DND-41 (cell line): ENCODE results near the gene REEP1.

Experiments
- ATAC-seq: fragments of 200-7000 bp; cut with Tn5 transposase; 3 replicates; pipeline ENCODE4 v1.9.1; 2021; ENCODE audit warnings: low read depth; ENCODE audit not compliant: insufficient read depth
- DNase-seq: peaks from one replicate; pipeline ENCODE4 v3.0.0-alpha.2; 2020
- H2AFZ ChIP-seq: 2 replicates; pipeline ENCODE4 v1.6.0; 2012; ENCODE audit warnings: low read depth, low read length
- H3K27ac ChIP-seq: 2 replicates; pipeline ENCODE4 v1.5.1; 2012; ENCODE audit warnings: low read length, inconsistent platforms
- H3K27me3 ChIP-seq: fragments of 200-600 bp; sonication (generic); 2 replicates; pipeline ENCODE4 v1.6.0; 2012; ENCODE audit warnings: low read length, mild to moderate bottlenecking, inconsistent platforms; ENCODE audit not compliant: insufficient read depth, poor library complexity
- H3K36me3 ChIP-seq: 2 replicates; pipeline ENCODE4 v1.5.1; 2012; ENCODE audit warnings: low read length, inconsistent platforms; ENCODE audit not compliant: insufficient read depth
- H3K4me1 ChIP-seq: 2 replicates; pipeline ENCODE4 v1.5.1; 2012; ENCODE audit warnings: mild to moderate bottlenecking, low read length; ENCODE audit not compliant: insufficient read depth
- H3K4me2 ChIP-seq: 2 replicates; pipeline ENCODE4 v1.6.0; 2012; ENCODE audit warnings: mild to moderate bottlenecking, moderate library complexity, low read length, inconsistent platforms; ENCODE audit not compliant: insufficient read depth
- H3K4me3 ChIP-seq, 2 experiments: fragments of 200-600 bp in 1 of 2; shearing (Covaris generic) in 1 of 2; 2 replicates each; pipeline ENCODE4 v1.5.1; 2012 to 2016; ENCODE audit warnings: inconsistent platforms in 2 of 2, low read length in 2 of 2, mild to moderate bottlenecking in 2 of 2, low read depth in 1 of 2, moderate library complexity in 1 of 2
- H3K79me2 ChIP-seq: 2 replicates; pipeline ENCODE4 v1.6.0; 2012; ENCODE audit warnings: low read length, inconsistent platforms; ENCODE audit not compliant: insufficient read depth
- H3K9ac ChIP-seq: 2 replicates; pipeline ENCODE4 v1.6.0; 2012; ENCODE audit warnings: low read depth, mild to moderate bottlenecking, inconsistent platforms, low read length, moderate library complexity
- H3K9me3 ChIP-seq: 2 replicates; pipeline ENCODE4 v1.5.1; 2012; ENCODE audit warnings: low read length, moderate library complexity, mild to moderate bottlenecking, inconsistent platforms; ENCODE audit not compliant: insufficient read depth, severe bottlenecking
- H4K20me1 ChIP-seq: 2 replicates; pipeline ENCODE4 v1.6.0; 2012; ENCODE audit warnings: low read length; ENCODE audit not compliant: insufficient read depth
- EZH2 ChIP-seq: IDR thresholded peaks from 3 replicates; pipeline ENCODE4 v1.6.1; 2012; ENCODE audit warnings: borderline replicate concordance, low read depth, mild to moderate bottlenecking, moderate library complexity, low read length, inconsistent platforms; ENCODE audit not compliant: severe bottlenecking
- TF ChIP-seq, protein P1 (sequence below): IDR thresholded peaks from 2 replicates; pipeline ENCODE4 v1.5.1; 2012; ENCODE audit warnings: borderline replicate concordance, low read length, moderate library complexity, mild to moderate bottlenecking; ENCODE audit not compliant: poor library complexity, severe bottlenecking; ENCODE audit errors: extremely low read depth

The REEP1 gene

GRCh38 chr2:86226636-86227520 is 110.5 kb downstream of the REEP1 start:
- no peaks in the 10 kb centered on the region for H4K20me1 ChIP-seq
- no peaks in the 10 kb centered on the region for H3K4me1 ChIP-seq
- no peak overlapping the region for H3K4me3 ChIP-seq
- no peak for TF ChIP-seq EZH2
- TF ChIP-seq, protein P1, sequence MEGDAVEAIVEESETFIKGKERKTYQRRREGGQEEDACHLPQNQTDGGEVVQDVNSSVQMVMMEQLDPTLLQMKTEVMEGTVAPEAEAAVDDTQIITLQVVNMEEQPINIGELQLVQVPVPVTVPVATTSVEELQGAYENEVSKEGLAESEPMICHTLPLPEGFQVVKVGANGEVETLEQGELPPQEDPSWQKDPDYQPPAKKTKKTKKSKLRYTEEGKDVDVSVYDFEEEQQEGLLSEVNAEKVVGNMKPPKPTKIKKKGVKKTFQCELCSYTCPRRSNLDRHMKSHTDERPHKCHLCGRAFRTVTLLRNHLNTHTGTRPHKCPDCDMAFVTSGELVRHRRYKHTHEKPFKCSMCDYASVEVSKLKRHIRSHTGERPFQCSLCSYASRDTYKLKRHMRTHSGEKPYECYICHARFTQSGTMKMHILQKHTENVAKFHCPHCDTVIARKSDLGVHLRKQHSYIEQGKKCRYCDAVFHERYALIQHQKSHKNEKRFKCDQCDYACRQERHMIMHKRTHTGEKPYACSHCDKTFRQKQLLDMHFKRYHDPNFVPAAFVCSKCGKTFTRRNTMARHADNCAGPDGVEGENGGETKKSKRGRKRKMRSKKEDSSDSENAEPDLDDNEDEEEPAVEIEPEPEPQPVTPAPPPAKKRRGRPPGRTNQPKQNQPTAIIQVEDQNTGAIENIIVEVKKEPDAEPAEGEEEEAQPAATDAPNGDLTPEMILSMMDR: no peak
- no peak overlapping the region for H3K4me2 ChIP-seq
- no peaks in the 10 kb centered on the region for H3K36me3 ChIP-seq
- no peaks in the 10 kb centered on the region for H3K27me3 ChIP-seq
- no peak overlapping the region for H3K27ac ChIP-seq
- H3K9me3 ChIP-seq: no peaks in the 10 kb centered on the region
- DNase-seq (no peak), ATAC-seq (no peak)
- H2AFZ ChIP-seq: no peak overlapping the region
- H3K9ac ChIP-seq: no peak overlapping the region
- H3K79me2 ChIP-seq: no peaks in the 10 kb centered on the region

DNA sequence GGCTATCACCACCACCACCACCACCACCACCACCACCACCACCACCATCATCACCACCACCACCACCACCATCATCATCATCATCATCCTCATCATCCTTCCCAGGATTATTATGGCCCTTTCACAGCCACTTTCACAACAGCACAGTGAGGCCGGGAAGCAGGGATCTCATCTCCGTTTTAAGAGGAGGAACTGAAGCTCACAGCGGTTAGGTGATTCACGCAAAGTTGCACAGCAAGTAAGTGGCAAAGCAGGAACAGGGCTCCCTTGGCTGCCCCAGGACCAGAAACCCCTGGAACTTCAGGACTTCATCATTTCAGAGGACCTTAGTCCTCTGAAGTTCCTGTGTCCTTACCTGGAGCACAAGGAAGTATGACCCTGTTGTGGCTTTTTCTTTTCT is 111.4 kb downstream of the REEP1 start:
- no peak overlapping the region for H3K4me2 ChIP-seq

DNA sequence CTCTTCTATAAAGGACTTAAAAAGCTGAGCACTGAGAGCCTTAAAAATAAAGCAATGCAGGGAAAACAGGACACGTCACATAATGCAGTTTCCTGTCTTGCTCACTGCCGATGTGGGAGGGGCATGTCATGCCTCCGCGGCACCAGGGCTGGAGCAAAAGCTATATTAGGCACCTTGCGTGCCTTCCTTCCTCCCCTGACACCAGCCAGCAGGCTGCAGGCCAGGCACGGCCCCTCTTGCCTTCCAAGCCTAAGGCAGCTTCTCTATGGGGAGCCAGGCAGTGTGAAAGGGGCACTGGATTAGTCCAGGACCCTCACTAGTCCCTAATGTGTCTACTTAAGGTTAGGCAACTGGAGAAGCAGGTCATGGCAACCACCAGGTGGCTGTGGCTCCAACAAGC is 111.8 kb downstream of the REEP1 start:
- no peak for TF ChIP-seq EZH2
- TF ChIP-seq, protein P1: no peak
- H3K36me3 ChIP-seq: no peaks in the 10 kb centered on the region
- H3K9ac ChIP-seq: no peak overlapping the region
- H3K9me3 ChIP-seq: no peaks in the 10 kb centered on the region
- ATAC-seq (no peak), DNase-seq (no peak)
- H3K4me3 ChIP-seq: no peak overlapping the region
- H4K20me1 ChIP-seq: no peaks in the 10 kb centered on the region
- no peaks in the 10 kb centered on the region for H3K4me1 ChIP-seq
- no peaks in the 10 kb centered on the region for H3K79me2 ChIP-seq
- no peak overlapping the region for H3K4me2 ChIP-seq
- H2AFZ ChIP-seq: no peak overlapping the region
- no peaks in the 10 kb centered on the region for H3K27me3 ChIP-seq
- H3K27ac ChIP-seq: no peak overlapping the region

More for the DNA sequence above, 111.4 kb downstream of the REEP1 start:
- Histone ChIP-seq H3K9ac (no peak overlapping the region), H3K4me1 (no peaks in the 10 kb centered on the region), H2AFZ (no peak overlapping the region), H3K36me3 (no peaks in the 10 kb centered on the region), H3K79me2 (no peaks in the 10 kb centered on the region), H3K27me3 (no peaks in the 10 kb centered on the region), H3K4me3 (no peak overlapping the region), H3K27ac (no peak overlapping the region), H3K9me3 (no peaks in the 10 kb centered on the region), H4K20me1 (no peaks in the 10 kb centered on the region)
- TF ChIP-seq, protein P1: no peak
- TF ChIP-seq EZH2: no peak
- ATAC-seq (no peak), DNase-seq (no peak)
